AG10803 (cell line): Measurements from ENCODE around the gene DMBX1.

Experiments
- DNase-seq: peaks from one replicate; pipeline ENCODE4 v3.0.0; 2010; ENCODE audit warnings: low read depth
- H3K4me3 ChIP-seq: 2 replicates; pipeline ENCODE4 v1.5.1; 2011; ENCODE audit warnings: mild to moderate bottlenecking, low read length, control low read depth
- TF ChIP-seq, protein P1 (sequence below): conservative IDR thresholded peaks from 2 replicates; pipeline ENCODE4 v1.5.1; 2011; ENCODE audit warnings: mild to moderate bottlenecking, low read length, control low read depth, inconsistent platforms

Gene DMBX1

GRCh38 chr1:46477153-46477929 lies 12.3 kb upstream of the DMBX1 start:
- peak; percentile 60 for DNase-seq
- TF ChIP-seq, protein P1, sequence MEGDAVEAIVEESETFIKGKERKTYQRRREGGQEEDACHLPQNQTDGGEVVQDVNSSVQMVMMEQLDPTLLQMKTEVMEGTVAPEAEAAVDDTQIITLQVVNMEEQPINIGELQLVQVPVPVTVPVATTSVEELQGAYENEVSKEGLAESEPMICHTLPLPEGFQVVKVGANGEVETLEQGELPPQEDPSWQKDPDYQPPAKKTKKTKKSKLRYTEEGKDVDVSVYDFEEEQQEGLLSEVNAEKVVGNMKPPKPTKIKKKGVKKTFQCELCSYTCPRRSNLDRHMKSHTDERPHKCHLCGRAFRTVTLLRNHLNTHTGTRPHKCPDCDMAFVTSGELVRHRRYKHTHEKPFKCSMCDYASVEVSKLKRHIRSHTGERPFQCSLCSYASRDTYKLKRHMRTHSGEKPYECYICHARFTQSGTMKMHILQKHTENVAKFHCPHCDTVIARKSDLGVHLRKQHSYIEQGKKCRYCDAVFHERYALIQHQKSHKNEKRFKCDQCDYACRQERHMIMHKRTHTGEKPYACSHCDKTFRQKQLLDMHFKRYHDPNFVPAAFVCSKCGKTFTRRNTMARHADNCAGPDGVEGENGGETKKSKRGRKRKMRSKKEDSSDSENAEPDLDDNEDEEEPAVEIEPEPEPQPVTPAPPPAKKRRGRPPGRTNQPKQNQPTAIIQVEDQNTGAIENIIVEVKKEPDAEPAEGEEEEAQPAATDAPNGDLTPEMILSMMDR: peak; percentile 93
- no peak overlapping the region for H3K4me3 ChIP-seq

GRCh38 chr1:46478721-46479485 lies 10.7 kb upstream of the DMBX1 start:
- H3K4me3 ChIP-seq: no peak overlapping the region
- TF ChIP-seq, protein P1: no peak
- DNase-seq: no peak

DNA sequence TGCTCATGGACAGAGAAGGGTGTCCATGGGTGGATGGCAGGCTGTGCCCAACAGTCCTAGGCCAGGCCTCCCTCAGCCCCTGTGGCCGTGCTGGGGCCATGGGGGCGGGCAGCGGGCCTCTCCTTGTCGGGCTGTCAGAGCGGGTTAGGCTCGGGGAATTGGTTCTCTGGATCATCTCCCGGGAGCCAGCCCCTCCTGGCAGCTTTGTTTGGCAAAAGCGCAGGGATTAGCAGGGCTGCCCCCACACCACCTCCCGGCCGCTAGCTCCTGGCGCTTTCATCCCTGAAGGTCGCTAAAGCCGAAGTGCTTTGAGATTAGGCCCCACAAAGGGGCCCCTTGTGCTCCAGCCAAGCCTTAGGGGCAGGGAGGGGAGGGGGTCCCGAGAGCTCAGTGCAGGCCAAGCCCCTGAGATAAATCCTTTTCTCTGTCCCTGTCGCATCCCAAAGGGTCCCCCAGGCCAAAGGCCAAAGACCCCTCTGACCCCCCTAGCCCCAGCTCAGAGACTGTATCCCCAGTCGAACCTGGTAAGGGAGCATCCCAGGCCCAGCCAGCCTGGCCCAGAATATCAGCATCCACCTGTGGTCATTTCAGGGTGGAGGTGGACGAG lies 9.8 kb upstream of the DMBX1 start:
- H3K4me3 ChIP-seq: no peak overlapping the region
- TF ChIP-seq, protein P1: no peak
- no peak for DNase-seq

DNA sequence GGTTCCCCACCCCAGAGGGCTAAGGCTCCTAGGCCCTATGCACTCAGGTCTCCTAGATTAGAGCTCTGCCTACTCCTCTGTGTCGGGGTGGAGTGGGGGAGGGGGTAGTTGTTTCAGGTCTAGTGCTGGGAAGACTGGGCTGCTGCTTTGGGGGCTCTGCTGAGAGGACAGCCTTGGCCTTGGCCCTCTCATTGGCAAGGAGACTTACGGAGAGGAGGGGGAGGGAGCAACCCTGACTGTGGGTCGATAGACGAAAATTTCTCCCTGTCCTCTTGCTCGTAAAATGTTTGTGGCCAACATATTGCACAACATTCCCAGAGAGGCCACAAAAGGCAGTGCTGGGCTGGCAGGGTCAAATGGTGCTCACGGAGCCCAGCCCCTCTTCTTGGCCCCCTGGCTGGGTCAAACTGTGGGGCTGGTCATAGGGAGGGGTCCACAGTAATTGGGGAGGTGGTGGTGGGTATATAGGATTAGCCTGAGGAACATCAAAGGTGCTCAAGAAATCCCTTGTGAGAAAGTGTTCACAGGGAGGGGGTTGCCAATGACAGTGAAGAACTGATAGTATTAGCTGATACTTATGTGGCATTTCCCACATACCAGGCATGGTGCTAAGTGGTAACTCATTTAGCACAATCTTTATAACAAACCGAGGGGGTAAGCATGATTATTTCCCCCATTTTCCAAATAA lies 8.5 kb upstream of the DMBX1 start:
- TF ChIP-seq, protein P1: no peak
- H3K4me3 ChIP-seq: no peak overlapping the region
- peak; percentile 26 for DNase-seq

DNA sequence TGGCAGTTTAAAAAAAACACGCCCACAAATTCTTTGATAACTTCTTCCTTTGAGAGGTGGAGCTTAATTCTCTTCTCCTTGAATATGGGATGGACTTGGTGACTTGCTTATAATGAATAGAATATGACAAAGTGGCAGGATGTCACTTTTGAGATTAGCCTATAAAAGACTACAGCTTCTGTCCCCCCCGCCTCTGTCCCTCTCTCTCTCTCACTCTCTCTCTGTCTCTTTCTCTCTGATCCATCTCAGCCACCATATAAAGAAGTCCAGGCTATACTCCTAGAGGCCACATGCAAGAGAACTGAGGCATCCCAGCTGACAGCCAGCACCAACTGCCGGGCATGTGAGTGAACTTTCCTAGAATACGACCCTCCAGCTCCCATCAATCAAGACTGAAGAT lies 7.7 kb upstream of the DMBX1 start:
- DNase-seq: no peak
- no peak overlapping the region for H3K4me3 ChIP-seq
- TF ChIP-seq, protein P1: no peak

DNA sequence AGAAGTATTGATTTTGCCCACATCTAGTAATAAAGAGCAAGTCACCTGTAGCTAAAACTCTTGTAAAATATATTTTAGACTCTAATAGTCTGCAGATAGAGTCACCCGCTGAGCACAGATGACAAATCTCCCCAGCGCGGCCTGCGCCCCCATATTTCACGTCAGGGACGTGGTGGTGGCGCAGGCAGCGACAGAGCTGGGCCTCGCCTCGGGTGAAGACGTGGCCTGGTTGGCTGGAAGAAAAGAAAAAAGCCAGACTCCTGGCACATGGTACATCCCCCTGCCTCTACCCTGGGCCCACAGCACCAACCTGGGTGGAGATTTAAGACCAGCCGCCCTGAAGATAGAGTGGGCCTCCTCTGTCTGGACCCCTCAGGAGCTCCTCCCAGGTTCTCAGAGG lies 6.0 kb upstream of the DMBX1 start:
- no peak overlapping the region for H3K4me3 ChIP-seq
- no peak for DNase-seq
- TF ChIP-seq, protein P1: no peak
